Neural crest cell (in vitro differentiated cells): ENCODE results near the gene BOLL. TPM values are rescaled to one million over a fixed set of nuclear protein-coding genes. Genes with fewer than 3 reads are reported as not detected.

ENCODE experiments used
- DNase-seq: peaks from one replicate; pipeline ENCODE4 v3.0.0; 2021; ENCODE audit warnings: low read depth, mixed read lengths, low spot score
- H3K27ac Mint-ChIP-seq: one replicate; pipeline ENCODE4 v1.8.0; 2021; ENCODE audit warnings: mild to moderate bottlenecking, mixed read lengths; ENCODE audit not compliant: unreplicated experiment
- H3K27me3 Mint-ChIP-seq: 2 replicates; pipeline ENCODE4 v1.8.0; 2021; ENCODE audit warnings: low read depth, mild to moderate bottlenecking, mixed read lengths
- H3K36me3 Mint-ChIP-seq: 2 replicates; pipeline ENCODE4 v1.8.0; 2021; ENCODE audit warnings: low read depth, mild to moderate bottlenecking, mixed read lengths
- H3K4me1 Mint-ChIP-seq: 2 replicates; pipeline ENCODE4 v1.8.0; 2021; ENCODE audit warnings: mixed read lengths
- H3K4me3 Mint-ChIP-seq: one replicate; pipeline ENCODE4 v1.8.0; 2021; ENCODE audit warnings: mild to moderate bottlenecking, mixed read lengths
- H3K9me3 Mint-ChIP-seq: 2 replicates; pipeline ENCODE4 v1.8.0; 2021; ENCODE audit warnings: mixed read lengths
- CTCF ChIP-seq: fragments of 200-600 bp; sonication (generic); conservative IDR thresholded peaks from 2 replicates; pipeline ENCODE4 v1.5.0; 2021; ENCODE audit warnings: antibody characterized with exemption, mild to moderate bottlenecking
- total RNA-seq: library from RNA; stranded (reverse); gene quantifications from 2 replicates; pipeline ENCODE4 v1.2.1, GENCODE V29; 2021

The BOLL gene
- total RNA-seq, 1 donor from 2014 or later = not detected

- Mint-ChIP-seq H3K27me3 (no peaks in the 10 kb centered on the region), H3K4me3 (no peak overlapping the region), H3K27ac (no peak overlapping the region), H3K36me3 (no peaks in the 10 kb centered on the region), H3K4me1 (no peaks in the 10 kb centered on the region), H3K9me3 (no peaks in the 10 kb centered on the region)
- TF ChIP-seq CTCF = no peak
- no peak for DNase-seq
Measured at GRCh38 chr2:197821550-197822289, 36.6 kb upstream of the BOLL start.

DNA sequence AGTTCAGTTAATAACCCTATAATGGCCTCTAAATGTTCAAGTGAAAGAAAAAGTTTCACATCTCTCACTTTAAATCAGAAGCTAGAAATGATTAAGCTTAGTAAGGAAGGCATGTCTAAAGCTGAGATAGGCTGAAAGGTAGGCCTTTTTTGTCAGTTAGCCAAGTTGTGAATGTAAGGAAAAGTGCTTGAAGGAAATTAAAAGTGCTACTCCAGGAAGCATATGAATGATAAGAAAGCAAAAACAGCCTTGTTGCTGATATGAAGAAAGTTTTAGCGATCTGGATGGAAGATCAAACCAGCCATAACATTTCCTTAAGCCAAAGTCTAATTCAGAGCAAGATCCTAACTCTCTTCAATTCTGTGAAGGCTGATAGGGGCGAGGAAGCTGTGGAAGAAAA is 29.4 kb upstream of the BOLL start:
- no peak for DNase-seq
- TF ChIP-seq CTCF = no peak
- Mint-ChIP-seq H3K27me3 (peaks cover 8% of the 10 kb centered on the region), H3K9me3 (no peaks in the 10 kb centered on the region), H3K36me3 (no peaks in the 10 kb centered on the region), H3K4me1 (no peaks in the 10 kb centered on the region), H3K4me3 (no peak overlapping the region), H3K27ac (no peak overlapping the region)

DNA sequence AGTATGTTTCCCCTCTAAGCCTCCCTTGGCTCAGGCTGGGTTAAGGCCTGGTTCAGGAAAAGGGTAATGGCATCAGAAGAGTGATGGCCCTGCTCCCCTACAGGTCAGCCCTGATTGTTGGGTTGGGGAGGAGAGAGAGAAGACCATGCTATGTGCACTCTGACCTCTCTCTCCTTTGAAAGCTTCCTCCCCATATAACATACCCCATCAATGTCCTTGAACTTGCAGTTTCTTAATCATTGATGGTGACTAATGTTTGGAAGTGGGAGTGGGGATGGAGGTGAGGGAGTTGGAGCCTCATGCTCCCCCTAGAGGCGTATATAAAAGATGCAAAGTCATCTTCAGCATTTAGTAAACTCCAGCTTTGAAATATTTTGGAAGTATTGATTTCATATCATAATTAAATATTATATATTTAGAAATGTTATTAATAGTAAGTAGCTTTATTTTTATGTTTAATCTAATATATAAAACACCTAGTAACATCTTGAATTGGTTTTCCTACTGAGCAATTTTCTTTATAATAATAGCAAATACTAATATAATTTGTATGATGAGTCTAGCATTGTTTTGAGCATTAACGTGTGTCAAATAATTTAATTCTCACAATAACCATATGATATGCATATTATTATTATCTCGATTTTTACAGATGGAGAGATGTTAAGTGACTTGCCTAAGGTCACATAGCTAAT is 28.1 kb upstream of the BOLL start:
- Mint-ChIP-seq H3K27me3 (peaks cover 21% of the 10 kb centered on the region), H3K36me3 (no peaks in the 10 kb centered on the region), H3K4me1 (no peaks in the 10 kb centered on the region), H3K9me3 (peaks cover 4% of the 10 kb centered on the region), H3K27ac (no peak overlapping the region), H3K4me3 (no peak overlapping the region)
- peak; percentile 71 for TF ChIP-seq CTCF
- DNase-seq = no peak

GRCh38 chr2:197810491-197810890 is 25.4 kb upstream of the BOLL start:
- Mint-ChIP-seq H3K4me3 (no peak overlapping the region), H3K4me1 (peaks cover 4% of the 10 kb centered on the region), H3K27ac (no peak overlapping the region), H3K36me3 (no peaks in the 10 kb centered on the region), H3K9me3 (peaks cover 4% of the 10 kb centered on the region), H3K27me3 (peaks cover 48% of the 10 kb centered on the region)
- DNase-seq = no peak
- no peak for TF ChIP-seq CTCF

DNA sequence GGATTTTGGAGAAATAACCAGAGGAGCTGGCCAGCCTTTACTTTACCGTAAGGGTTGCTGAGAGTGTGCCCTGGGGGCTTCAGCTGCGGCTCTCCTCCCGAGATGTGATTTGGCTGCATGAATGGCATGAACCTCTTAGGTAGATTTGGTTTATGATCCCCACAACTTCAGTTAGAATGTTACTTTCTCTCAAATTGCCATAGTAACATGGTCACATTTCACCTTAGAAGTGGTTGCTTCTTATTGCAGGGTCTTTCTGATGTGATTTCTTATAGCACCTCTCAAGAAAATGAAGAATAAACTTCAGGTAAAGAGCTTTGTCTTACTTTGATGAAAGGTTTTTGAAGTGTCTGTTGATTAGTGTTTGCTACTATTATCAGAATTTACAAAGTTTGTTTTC is 24.9 kb upstream of the BOLL start:
- Mint-ChIP-seq H3K4me1 (peaks cover 7% of the 10 kb centered on the region), H3K4me3 (no peak overlapping the region), H3K36me3 (no peaks in the 10 kb centered on the region), H3K27me3 (peaks cover 52% of the 10 kb centered on the region), H3K27ac (no peak overlapping the region), H3K9me3 (peaks cover 4% of the 10 kb centered on the region)
- no peak for DNase-seq
- no peak for TF ChIP-seq CTCF
